GM12864 (cell line): Measurements from ENCODE around the gene TMEM100.

ENCODE experiments used
- DNase-seq: peaks from one replicate; pipeline ENCODE4 v3.0.0-alpha.2; 2011; ENCODE audit warnings: low read depth
- H3K4me3 ChIP-seq: 2 replicates; pipeline ENCODE4 v1.5.1; 2011; ENCODE audit warnings: mild to moderate bottlenecking, low read depth, low read length, control low read depth
- CTCF ChIP-seq: IDR thresholded peaks from 2 replicates; pipeline ENCODE4 v1.5.1; 2011; ENCODE audit warnings: low read depth, mild to moderate bottlenecking, moderate library complexity, low read length, control low read depth, inconsistent platforms; ENCODE audit errors: missing control alignments

The TMEM100 gene

GRCh38 chr17:55722742-55723487 is at the start of gene TMEM100:
TMEM100 (minus strand) TSS chr17:55722864; CDS start chr17:55721070, 1,794 bp downstream.
- TF ChIP-seq CTCF: no peak
- no peak within 1 kb of the TSS for H3K4me3 ChIP-seq
- DNase-seq: no peak

GRCh38 chr17:55772086-55772485 is 49.4 kb upstream of the TMEM100 start:
- H3K4me3 ChIP-seq: no peak overlapping the region
- no peak for DNase-seq
- TF ChIP-seq CTCF: peak; percentile 13

GRCh38 chr17:55770196-55770870 is 47.7 kb upstream of the TMEM100 start:
- no peak for DNase-seq
- H3K4me3 ChIP-seq: no peak overlapping the region
- peak; percentile 44 for TF ChIP-seq CTCF

- H3K4me3 ChIP-seq: no peak overlapping the region
- TF ChIP-seq CTCF: no peak
- no peak for DNase-seq
Measured at GRCh38 chr17:55769625-55770000, 46.9 kb upstream of the TMEM100 start.

GRCh38 chr17:55768936-55769624 is 46.4 kb upstream of the TMEM100 start:
- no peak overlapping the region for H3K4me3 ChIP-seq
- no peak for DNase-seq
- no peak for TF ChIP-seq CTCF

- no peak overlapping the region for H3K4me3 ChIP-seq
- TF ChIP-seq CTCF: no peak
- DNase-seq: no peak
Measured at GRCh38 chr17:55765472-55765871, 42.8 kb upstream of the TMEM100 start.

GRCh38 chr17:55764610-55765009 is 41.9 kb upstream of the TMEM100 start:
- no peak for TF ChIP-seq CTCF
- H3K4me3 ChIP-seq: no peak overlapping the region
- no peak for DNase-seq
